Neural progenitor cell (in vitro differentiated cells): Measurements from ENCODE around the gene RABGGTA.

Experiments
- EZH2phosphoT487 ChIP-seq: fragments of 200-600 bp; sonication (generic); IDR thresholded peaks from 2 replicates; pipeline ENCODE4 v1.6.1; 2017; ENCODE audit warnings: antibody characterized with exemption
- TF ChIP-seq, protein P1 (sequence below): fragments of 200-600 bp; sonication (generic); IDR thresholded peaks from 2 replicates; pipeline ENCODE4 v1.5.1; 2017; ENCODE audit warnings: antibody characterized with exemption, mild to moderate bottlenecking

DNA sequence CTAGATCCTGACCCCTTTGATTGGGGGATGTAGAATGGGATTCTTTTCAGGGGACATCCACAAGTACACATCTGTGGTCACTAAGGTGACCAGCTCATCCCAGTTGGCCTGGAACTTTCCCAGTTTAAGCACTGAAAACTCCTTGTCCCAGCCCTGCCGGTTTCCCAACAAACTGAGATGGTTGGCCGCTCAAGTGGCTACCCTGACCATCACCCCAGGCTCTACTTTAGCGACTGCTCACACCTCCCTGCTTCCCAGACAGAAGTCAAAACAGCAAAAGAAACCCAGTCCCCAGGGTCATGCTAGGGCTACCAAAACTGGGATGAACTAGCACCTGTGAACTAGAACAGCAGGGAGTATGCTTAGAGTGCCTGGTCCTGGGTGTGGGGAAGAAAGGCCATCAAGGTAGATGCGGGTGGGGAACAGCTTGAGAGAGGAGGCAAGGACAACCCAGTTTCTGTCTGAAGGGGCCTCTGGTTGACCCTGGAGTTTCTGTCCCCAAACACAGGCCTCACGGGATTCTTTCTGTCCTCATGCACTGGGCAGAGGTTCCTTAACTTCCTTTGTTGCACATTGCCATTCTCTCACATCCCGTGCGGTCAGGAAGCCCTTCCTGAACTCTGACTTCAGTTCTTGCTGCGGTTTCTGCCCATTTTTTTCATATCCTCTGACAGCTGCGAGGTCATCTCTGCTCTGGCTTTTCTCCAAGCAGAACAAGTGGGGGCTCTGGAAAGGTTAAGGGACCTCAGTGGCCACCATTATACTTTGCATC lies 41.5 kb upstream of the RABGGTA start:
- TF ChIP-seq, protein P1, sequence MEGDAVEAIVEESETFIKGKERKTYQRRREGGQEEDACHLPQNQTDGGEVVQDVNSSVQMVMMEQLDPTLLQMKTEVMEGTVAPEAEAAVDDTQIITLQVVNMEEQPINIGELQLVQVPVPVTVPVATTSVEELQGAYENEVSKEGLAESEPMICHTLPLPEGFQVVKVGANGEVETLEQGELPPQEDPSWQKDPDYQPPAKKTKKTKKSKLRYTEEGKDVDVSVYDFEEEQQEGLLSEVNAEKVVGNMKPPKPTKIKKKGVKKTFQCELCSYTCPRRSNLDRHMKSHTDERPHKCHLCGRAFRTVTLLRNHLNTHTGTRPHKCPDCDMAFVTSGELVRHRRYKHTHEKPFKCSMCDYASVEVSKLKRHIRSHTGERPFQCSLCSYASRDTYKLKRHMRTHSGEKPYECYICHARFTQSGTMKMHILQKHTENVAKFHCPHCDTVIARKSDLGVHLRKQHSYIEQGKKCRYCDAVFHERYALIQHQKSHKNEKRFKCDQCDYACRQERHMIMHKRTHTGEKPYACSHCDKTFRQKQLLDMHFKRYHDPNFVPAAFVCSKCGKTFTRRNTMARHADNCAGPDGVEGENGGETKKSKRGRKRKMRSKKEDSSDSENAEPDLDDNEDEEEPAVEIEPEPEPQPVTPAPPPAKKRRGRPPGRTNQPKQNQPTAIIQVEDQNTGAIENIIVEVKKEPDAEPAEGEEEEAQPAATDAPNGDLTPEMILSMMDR, result no peak
- no peak for TF ChIP-seq EZH2phosphoT487
